Measurements from ENCODE around the gene CRMP1.

Gene CRMP1

DNA sequence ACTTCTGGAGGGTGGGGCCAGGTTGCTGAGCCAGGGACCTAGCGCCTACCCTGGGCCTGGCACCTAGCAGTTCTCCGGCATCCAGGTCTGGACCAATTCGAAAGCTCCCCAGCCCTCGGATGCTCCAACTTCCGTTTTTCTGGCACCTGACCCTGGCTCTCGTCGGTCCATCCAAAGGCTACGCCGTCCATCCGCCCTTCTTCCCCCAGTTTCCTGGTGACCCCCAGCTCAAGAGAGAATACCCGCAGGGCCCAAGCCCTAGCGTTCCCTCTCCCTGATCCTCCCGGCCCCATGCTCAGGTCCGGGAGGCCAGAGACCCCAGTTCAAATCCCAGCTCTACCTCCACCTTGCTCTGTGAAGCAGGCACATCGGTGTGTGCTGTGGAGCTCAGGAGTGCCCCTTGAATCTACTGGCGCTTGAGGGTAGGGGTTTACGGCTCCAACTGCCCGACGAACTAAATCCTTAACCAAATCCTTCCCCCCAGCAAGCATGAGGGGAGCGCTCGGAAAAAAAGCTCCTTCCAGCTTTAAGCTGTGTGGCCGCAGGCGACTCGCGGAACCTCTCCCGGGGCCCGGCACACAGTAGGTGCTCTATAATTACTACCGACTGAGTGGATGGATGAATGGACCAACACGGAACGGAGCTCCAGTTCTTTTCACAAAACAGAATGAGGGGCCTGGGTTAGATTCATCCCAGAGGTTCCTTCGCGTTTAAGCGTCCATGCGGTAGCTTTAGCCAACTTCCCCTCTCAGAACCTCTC is 1.1 kb downstream of the CRMP1 start:
- CTCF ChIA-PET = no interaction called here
- DNase-seq (ENCODE audit: extremely low spot score) = no peak
- TF ChIP-seq FOXA1 (IDR thresholded peaks at IDR 0.05) (no peak), LEF1 (IDR thresholded peaks at IDR 0.05; ENCODE audit: borderline replicate concordance) (no peak)
- POLR2A ChIA-PET = no interaction called here

DNA sequence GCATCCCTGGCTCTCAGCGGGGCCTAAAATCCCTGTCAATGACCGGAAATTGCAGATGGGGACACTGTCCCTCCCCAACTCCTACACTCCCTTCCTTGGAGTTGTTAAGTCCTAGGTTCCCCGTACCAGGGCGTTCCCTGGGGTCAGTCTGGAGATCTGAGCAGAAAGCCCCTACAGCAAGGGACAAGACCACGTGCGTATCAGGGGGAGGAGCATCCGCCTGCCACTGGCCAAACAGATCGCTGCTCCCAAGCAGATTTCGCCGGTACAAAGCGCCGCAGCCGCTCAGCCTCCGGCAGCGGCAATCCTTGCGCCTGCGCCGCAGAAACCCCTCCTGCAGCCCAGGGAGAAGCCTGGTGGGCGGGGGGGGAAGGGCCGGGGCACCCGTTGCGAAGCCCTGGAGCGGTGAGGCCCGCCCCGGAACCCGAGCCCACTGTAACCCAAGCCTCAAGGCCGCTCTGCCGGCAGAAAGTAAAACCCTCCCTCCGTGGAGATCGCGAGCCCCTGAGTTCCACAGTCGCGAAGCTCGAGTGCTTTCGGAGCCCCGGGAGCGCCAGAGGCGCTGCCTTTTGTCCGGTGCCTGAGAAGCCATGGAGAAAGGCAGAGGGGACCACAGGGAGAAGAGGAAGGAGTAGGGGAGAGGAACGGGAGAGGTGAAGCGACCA is 2.7 kb downstream of the CRMP1 start:
- TF ChIP-seq SP1 (IDR thresholded peaks at IDR 0.05) = no peak
- TF ChIP-seq L3MBTL2 (conservative IDR thresholded peaks at IDR 0.05) = peak; percentile 56
- peak; percentile 82 for DNase-seq (ENCODE audit: extremely low spot score)
- CTCF ChIA-PET = no interaction called here
- POLR2A ChIA-PET = no interaction called here

DNA sequence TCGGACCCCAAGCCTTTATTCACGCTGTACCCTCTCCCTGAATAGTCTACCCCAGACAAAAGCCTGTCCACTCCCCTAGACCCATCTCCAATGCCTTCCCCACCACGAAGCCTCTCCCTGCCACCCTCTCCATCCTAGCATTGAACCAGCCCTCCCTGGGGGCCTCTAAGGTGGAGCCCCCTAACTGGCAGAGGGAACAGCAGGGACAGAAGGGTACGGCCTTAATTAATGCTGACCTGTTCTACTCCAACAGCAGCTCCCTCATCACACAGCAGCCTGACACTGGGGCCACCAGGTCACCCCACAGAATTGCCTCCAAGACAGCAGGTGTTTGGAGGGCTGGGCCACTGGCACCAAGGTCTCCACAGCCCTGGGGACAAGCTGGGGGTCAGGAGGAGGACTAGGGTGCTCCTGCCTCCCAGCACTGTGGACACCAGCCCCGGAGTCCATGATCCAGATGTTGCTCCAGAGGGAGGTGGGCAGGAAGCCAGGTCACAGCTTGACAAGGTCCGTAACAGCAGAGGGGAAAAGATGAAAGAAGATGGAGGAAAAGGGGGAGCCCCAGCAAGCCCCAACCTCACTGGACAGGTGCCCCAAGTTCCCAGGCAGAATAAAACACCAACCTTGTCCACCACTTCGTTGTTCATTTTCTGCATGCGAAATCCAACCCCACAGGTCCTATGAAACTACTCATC is 3.7 kb downstream of the CRMP1 start:
- POLR2A ChIA-PET = no interaction called here
- no peak for TF ChIP-seq SP1 (IDR thresholded peaks at IDR 0.05)
- TF ChIP-seq FOXK2 (IDR thresholded peaks at IDR 0.05) = no peak
- no peak for TF ChIP-seq ARNT (IDR thresholded peaks at IDR 0.05)
- no peak for TF ChIP-seq HDGF (IDR thresholded peaks at IDR 0.05; ENCODE audit: borderline replicate concordance)
- no peak for TF ChIP-seq TARDBP (IDR thresholded peaks at IDR 0.05)
- TF ChIP-seq ELF4 (IDR thresholded peaks at IDR 0.05) = no peak
- TF ChIP-seq L3MBTL2 (conservative IDR thresholded peaks at IDR 0.05) = no peak
- no peak for TF ChIP-seq FOXA1 (IDR thresholded peaks at IDR 0.05)
- TF ChIP-seq ZNF384 (IDR thresholded peaks at IDR 0.05) = no peak
- no peak for TF ChIP-seq LEF1 (IDR thresholded peaks at IDR 0.05; ENCODE audit: borderline replicate concordance)
- CTCF ChIA-PET = no interaction called here
- no peak for DNase-seq (ENCODE audit: extremely low spot score)

DNA sequence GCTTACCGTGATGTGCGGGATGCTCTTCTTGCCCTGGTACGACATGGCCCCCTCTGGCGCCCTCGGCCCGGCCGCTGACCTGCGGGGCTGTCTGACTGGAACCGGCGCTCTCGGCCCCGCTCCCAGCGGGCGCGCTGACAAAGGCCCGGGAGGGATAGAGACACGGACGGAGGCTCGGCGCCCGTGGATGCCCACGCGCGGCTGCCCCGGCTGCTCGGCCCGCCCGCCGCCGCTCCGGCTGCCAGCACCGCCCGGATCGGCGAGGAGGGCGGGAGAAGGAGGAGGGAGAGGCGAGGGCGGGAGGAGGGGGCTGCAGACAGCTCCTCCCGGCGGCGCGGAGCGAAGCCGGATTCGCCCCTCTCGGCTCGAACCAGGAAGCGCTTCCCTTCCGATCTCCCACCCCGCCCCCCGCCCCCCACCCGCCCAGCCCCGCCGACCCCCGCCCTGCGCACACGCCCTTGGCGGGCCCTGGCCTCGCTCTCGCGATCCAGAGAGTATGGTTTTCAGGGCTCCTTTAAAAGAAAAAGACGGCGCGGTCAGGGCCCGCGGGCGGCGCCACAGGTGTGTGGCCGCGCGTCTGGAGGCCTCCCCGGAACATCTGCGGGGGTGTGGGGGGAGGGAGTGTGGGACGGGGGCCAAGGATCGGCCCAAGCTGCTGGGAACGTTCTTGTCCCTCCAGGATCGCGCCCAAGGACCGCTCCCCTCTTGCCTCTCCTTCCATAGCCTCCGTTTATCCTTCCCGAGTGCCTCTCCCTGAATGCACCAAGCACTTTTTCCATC is 4.5 kb downstream of the CRMP1 start:
- DNase-seq (ENCODE audit: extremely low spot score) = peak; percentile 62
- CTCF ChIA-PET = no interaction called here
- POLR2A ChIA-PET = interaction anchor here (0.6 kb wide), 1 partner anchor 39 kb away, joined by 3 read pairs; no protein-coding TSS in a partner anchor
- TF ChIP-seq ELF4 (IDR thresholded peaks at IDR 0.05) = no peak
- no peak for TF ChIP-seq ARNT (IDR thresholded peaks at IDR 0.05)
- no peak for TF ChIP-seq FOXK2 (IDR thresholded peaks at IDR 0.05)
- no peak for TF ChIP-seq BHLHE40 (IDR thresholded peaks at IDR 0.05; ENCODE audit: borderline replicate concordance)
- no peak for TF ChIP-seq TARDBP (IDR thresholded peaks at IDR 0.05)
- no peak for TF ChIP-seq LEF1 (IDR thresholded peaks at IDR 0.05; ENCODE audit: borderline replicate concordance)
- TF ChIP-seq FOXM1 (IDR thresholded peaks at IDR 0.05; ENCODE audit: borderline replicate concordance) = no peak
- TF ChIP-seq SUZ12 (IDR thresholded peaks at IDR 0.05) = no peak
- TF ChIP-seq FOXA1 (IDR thresholded peaks at IDR 0.05) = no peak
- TF ChIP-seq SP1 (IDR thresholded peaks at IDR 0.05) = no peak
- no peak for TF ChIP-seq L3MBTL2 (conservative IDR thresholded peaks at IDR 0.05)
- TF ChIP-seq NFRKB (IDR thresholded peaks at IDR 0.05) = no peak
- TF ChIP-seq, protein P1, sequence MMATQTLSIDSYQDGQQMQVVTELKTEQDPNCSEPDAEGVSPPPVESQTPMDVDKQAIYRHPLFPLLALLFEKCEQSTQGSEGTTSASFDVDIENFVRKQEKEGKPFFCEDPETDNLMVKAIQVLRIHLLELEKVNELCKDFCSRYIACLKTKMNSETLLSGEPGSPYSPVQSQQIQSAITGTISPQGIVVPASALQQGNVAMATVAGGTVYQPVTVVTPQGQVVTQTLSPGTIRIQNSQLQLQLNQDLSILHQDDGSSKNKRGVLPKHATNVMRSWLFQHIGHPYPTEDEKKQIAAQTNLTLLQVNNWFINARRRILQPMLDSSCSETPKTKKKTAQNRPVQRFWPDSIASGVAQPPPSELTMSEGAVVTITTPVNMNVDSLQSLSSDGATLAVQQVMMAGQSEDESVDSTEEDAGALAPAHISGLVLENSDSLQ (IDR thresholded peaks at IDR 0.05) = no peak
- no peak for TF ChIP-seq HDGF (IDR thresholded peaks at IDR 0.05; ENCODE audit: borderline replicate concordance)
- no peak for TF ChIP-seq CTBP1 (IDR thresholded peaks at IDR 0.05; ENCODE audit: borderline replicate concordance)
- no peak for TF ChIP-seq ZNF384 (IDR thresholded peaks at IDR 0.05)

DNA sequence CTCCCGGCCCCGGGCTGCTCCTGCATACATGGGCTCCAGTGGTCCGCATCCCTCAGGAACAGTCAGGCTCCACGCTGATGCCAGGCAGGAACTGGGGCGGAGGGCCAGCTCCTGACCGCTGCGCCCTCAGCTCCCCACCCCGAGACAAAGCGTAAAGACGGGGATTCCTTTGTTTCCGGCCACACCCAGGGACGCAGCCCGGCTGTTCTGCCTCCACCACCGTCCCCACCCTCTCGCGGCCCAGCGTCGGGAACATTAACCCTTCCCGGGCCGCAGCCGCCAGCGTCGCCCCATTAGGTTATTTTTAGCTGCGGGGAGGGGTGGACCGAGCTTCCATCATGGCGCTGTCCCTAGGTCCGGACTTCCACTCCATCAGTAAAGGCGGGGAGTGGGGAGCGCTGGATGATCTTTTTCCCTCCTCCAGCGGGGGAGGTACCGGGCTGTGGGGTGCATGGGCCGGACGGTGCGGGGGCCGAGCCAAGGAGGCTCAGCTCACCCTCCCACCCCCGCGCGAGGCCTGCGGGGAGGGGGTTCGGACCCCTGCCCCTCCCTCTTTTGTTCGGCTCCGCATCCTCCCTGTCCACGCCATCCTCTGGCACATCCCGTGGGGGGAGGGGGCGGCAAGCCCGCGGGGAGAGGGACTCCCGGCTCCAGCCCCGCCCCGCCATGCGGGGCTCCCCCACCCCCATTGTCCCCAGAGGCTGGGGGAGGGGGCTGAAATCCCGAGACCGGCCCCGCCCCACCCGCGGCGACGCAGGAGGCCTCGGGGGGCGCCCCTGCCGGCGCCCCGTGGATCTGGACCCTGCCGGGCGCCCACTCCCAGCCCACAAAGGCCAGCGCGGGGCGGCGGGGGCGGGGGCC is 5.3 kb downstream of the CRMP1 start:
- ChIA-PET CTCF (interaction anchor here (1.1 kb wide), 1 partner anchor 111 kb away, joined by 3 read pairs; no protein-coding TSS in a partner anchor), POLR2A (interaction anchor here (0.6 kb wide), 1 partner anchor 38 kb away, joined by 3 read pairs; no protein-coding TSS in a partner anchor)
- no peak for DNase-seq (ENCODE audit: extremely low spot score)
- TF ChIP-seq TARDBP (IDR thresholded peaks at IDR 0.05) (no peak), FOXK2 (IDR thresholded peaks at IDR 0.05) (no peak), SP1 (IDR thresholded peaks at IDR 0.05) (no peak), LEF1 (IDR thresholded peaks at IDR 0.05; ENCODE audit: borderline replicate concordance) (no peak), ARNT (IDR thresholded peaks at IDR 0.05) (no peak), FOXA1 (IDR thresholded peaks at IDR 0.05) (no peak), HDGF (IDR thresholded peaks at IDR 0.05; ENCODE audit: borderline replicate concordance) (no peak), SUZ12 (IDR thresholded peaks at IDR 0.05) (no peak), ZNF384 (IDR thresholded peaks at IDR 0.05) (no peak), CTBP1 (IDR thresholded peaks at IDR 0.05; ENCODE audit: borderline replicate concordance) (no peak), ELF4 (IDR thresholded peaks at IDR 0.05) (no peak), L3MBTL2 (conservative IDR thresholded peaks at IDR 0.05) (no peak), BHLHE40 (IDR thresholded peaks at IDR 0.05; ENCODE audit: borderline replicate concordance) (no peak), FOXM1 (IDR thresholded peaks at IDR 0.05; ENCODE audit: borderline replicate concordance) (no peak), NFRKB (IDR thresholded peaks at IDR 0.05) (no peak)

DNA sequence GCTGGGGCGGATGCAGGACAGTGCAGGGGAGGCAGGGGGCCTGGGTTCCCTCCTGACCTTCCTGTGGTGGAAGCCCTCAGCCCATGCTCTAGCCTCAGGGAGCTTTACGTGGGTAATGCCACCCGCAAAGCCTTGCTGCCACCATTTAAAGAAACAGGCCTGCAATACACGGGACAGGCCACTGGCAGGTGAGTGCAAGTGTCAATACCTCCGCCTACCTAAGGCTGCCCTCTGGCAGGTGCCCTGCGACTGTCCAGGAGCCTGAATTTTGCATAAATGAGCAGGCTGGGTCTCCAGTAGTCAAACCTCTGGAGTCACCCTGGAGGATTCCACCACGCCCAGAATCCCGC is 5.9 kb downstream of the CRMP1 start:
- ChIA-PET POLR2A (no interaction called here), CTCF (interaction anchor here (1.1 kb wide), 1 partner anchor 111 kb away, joined by 3 read pairs; no protein-coding TSS in a partner anchor)
- DNase-seq (ENCODE audit: extremely low spot score) = no peak
- TF ChIP-seq CTBP1 (IDR thresholded peaks at IDR 0.05; ENCODE audit: borderline replicate concordance) (no peak), L3MBTL2 (conservative IDR thresholded peaks at IDR 0.05) (no peak), SUZ12 (IDR thresholded peaks at IDR 0.05) (no peak)

Data from HEK293T (cell line).